ENCODE data around the gene TNFRSF17. TPM values are rescaled to one million over a fixed set of nuclear protein-coding genes. Genes with fewer than 3 reads are reported as not detected.

The TNFRSF17 gene
- total and polyA plus RNA-seq, 2 of the 8 experiments (the other 6 are each of a cell fraction or from before 2014, with no cell fraction given), result not detected

- H3K18ac ChIP-seq (ENCODE audit: extremely low read depth, low read length), result no peak overlapping the region
- H3K56ac ChIP-seq (replicated peaks; ENCODE audit: insufficient read length, low read depth, low read length), result no peak overlapping the region
- H2AFZ ChIP-seq (ENCODE audit: low read length), result no peak overlapping the region; the same call in 1 of the 2 replicates
- no peak overlapping the region for H2AK5ac ChIP-seq (ENCODE audit: low read depth, low read length)
- no peak overlapping the region for H3K4ac ChIP-seq (replicated peaks; ENCODE audit: insufficient read length, low read depth, low read length)
- ChIA-PET CTCF (ENCODE audit: partially characterized antibody) (no interaction called here), POLR2A (ENCODE audit: partially characterized antibody) (no interaction called here)
- no peaks in the 10 kb centered on the region for H3K27me3 ChIP-seq (replicated peaks in 1 of 4; ENCODE audit: control insufficient read depth in 3 of 4, extremely low read depth in 1 of 4, insufficient read depth in 3 of 4, low read length in 3 of 4)
- H3K36me3 ChIP-seq (ENCODE audit: control insufficient read depth in 2 of 4, insufficient read depth in 4 of 4, low read length in 3 of 4), result no peaks in the 10 kb centered on the region
- H3K4me1 ChIP-seq (replicated peaks in 1 of 4; ENCODE audit: control insufficient read depth in 3 of 4, insufficient read depth in 4 of 4, low read length in 3 of 4), result no peaks in the 10 kb centered on the region
- no peak overlapping the region for H3K4me2 ChIP-seq (ENCODE audit: insufficient read depth in 1 of 2, low read depth in 2 of 2, low read length in 2 of 2)
- no peak overlapping the region for H3K9ac ChIP-seq (replicated peaks in 1 of 4; ENCODE audit: extremely low read depth in 1 of 4, low read depth in 3 of 4, low read length in 3 of 4)
- no peak overlapping the region for H3K14ac ChIP-seq (ENCODE audit: insufficient read length)
- no peak overlapping the region for H3K23ac ChIP-seq (ENCODE audit: insufficient read length)
- H4K5ac ChIP-seq (ENCODE audit: insufficient read length, low read depth, low read length), result no peak overlapping the region
- FAIRE-seq (no peak), DNase-seq (ENCODE audit: low read depth in 1 of 2, low spot score in 2 of 2) (no peak)
- H3K23me2 ChIP-seq (ENCODE audit: low read depth, low read length), result peaks cover 1% of the 10 kb centered on the region; the same call in 1 of the 2 replicates
- no peaks in the 10 kb centered on the region for H3K79me2 ChIP-seq (ENCODE audit: control insufficient read depth in 1 of 2, insufficient read depth in 2 of 2, low read length in 2 of 2)
- no peak overlapping the region for H4K8ac ChIP-seq (ENCODE audit: extremely low read depth, insufficient read depth, low read length)
- no peak overlapping the region for H3K4me3 ChIP-seq (ENCODE audit: extremely low read depth in 1 of 4, insufficient read depth in 2 of 4, low read depth in 3 of 4, low read length in 4 of 4)
- no peak overlapping the region for H2BK20ac ChIP-seq (ENCODE audit: low read length)
- no peak overlapping the region for H2BK120ac ChIP-seq (replicated peaks; ENCODE audit: low read depth, low read length)
- H4K91ac ChIP-seq (replicated peaks; ENCODE audit: insufficient read length, low read length), result no peak overlapping the region
- WGBS, 2 experiments (ENCODE audit: extremely low coverage in 1 of 2, insufficient coverage in 1 of 2, insufficient read length in 1 of 2, insufficient replicate concordance in 2 of 2, low coverage in 1 of 2, low lambda C conversion rate in 2 of 2, missing lambda C conversion rate in 1 of 2), result 82% methylated on average over 8 of the region's 8 CpGs; no CpG with 5 or more reads in 1 of the 2 experiments
- no peaks in the 10 kb centered on the region for H3K79me1 ChIP-seq (ENCODE audit: low read depth, low read length)
- H4K20me1 ChIP-seq (replicated peaks in 1 of 2; ENCODE audit: control insufficient read depth in 1 of 2, insufficient read depth in 2 of 2, low read length in 2 of 2), result no peaks in the 10 kb centered on the region
- H2BK12ac ChIP-seq (ENCODE audit: low read depth, low read length), result no peak overlapping the region
- no peak overlapping the region for H2BK5ac ChIP-seq (ENCODE audit: low read depth, low read length)
- no peaks in the 10 kb centered on the region for H3K9me3 ChIP-seq (ENCODE audit: insufficient read depth in 2 of 2, low read depth in 1 of 2, low read length in 1 of 2)
- no peak overlapping the region for H3K27ac ChIP-seq (ENCODE audit: low read depth, low read length)
- no peak overlapping the region for H2BK15ac ChIP-seq (ENCODE audit: low read length)
- TF ChIP-seq EP300 (IDR thresholded peaks at IDR 0.05; ENCODE audit: borderline replicate concordance in 1 of 2, low read depth in 2 of 2, low read length in 2 of 2) (no peak), SP4 (IDR thresholded peaks at IDR 0.05; ENCODE audit: low read length) (no peak), MAX (IDR thresholded peaks at IDR 0.05) (no peak), CBX8 (IDR thresholded peaks at IDR 0.05; ENCODE audit: borderline replicate concordance, low read depth, low read length) (no peak), HDAC2 (IDR thresholded peaks at IDR 0.05; ENCODE audit: borderline replicate concordance in 1 of 2, low read depth in 2 of 2, low read length in 2 of 2) (no peak), KDM5A (IDR thresholded peaks at IDR 0.05; ENCODE audit: low read length) (no peak), CHD1 (IDR thresholded peaks at IDR 0.05; ENCODE audit: low read depth, low read length) (no peak), ZNF274 (IDR thresholded peaks at IDR 0.05; ENCODE audit: borderline replicate concordance, extremely low read depth, low read length) (no peak), SAP30 (IDR thresholded peaks at IDR 0.05; ENCODE audit: insufficient read depth, insufficient replicate concordance, low read length) (no peak), SRF (IDR thresholded peaks at IDR 0.05; ENCODE audit: low read depth, low read length) (no peak), TBP (IDR thresholded peaks at IDR 0.05; ENCODE audit: low read depth, low read length) (no peak), YY1 (IDR thresholded peaks at IDR 0.05; ENCODE audit: low read depth, low read length) (no peak), CHD2 (IDR thresholded peaks at IDR 0.05; ENCODE audit: low read length) (no peak), CREB1 (IDR thresholded peaks at IDR 0.05) (no peak), RFX5 (IDR thresholded peaks at IDR 0.05; ENCODE audit: borderline replicate concordance, low read depth, low read length) (no peak)
These were observed 9.3 kb upstream of the TNFRSF17 start for GRCh38 chr16:11955713-11956123.

All from H1 (cell line).